Stomach (tissue), 4 donors: ENCODE measurements around the gene PROB1.

ENCODE experiments used
- EP300 ChIP-seq: sonication (generic); formaldehyde crosslinking; IDR thresholded peaks from one replicate; pipeline ENCODE4 v1.6.1; 2017; ENCODE audit warnings: antibody characterized with exemption
- POLR2A ChIP-seq, 4 donors: fragments of 450-650 bp; IDR thresholded peaks; one replicate each; pipeline ENCODE4 v1.6.1; 2016; ENCODE audit warnings: antibody characterized with exemption in 4 of 4, control low read depth in 2 of 4, mild to moderate bottlenecking in 1 of 4, moderate library complexity in 1 of 4
- POLR2AphosphoS5 ChIP-seq, 3 donors: sonication (generic); formaldehyde crosslinking; IDR thresholded peaks; one replicate each; pipeline ENCODE4 v1.6.1; 2016; ENCODE audit warnings: antibody characterized with exemption in 3 of 3
- TF ChIP-seq, protein P1 (sequence below), 7 experiments: fragments of 450-650 bp in 4 of 7; fragments of 200-600 bp in 3 of 7; sonication (generic) in 3 of 7; IDR thresholded peaks; one replicate each; pipeline ENCODE4 v1.5.1; 2016 to 2019; ENCODE audit warnings: antibody characterized with exemption in 7 of 7, control low read depth in 2 of 7, mild to moderate bottlenecking in 1 of 7

DNA sequence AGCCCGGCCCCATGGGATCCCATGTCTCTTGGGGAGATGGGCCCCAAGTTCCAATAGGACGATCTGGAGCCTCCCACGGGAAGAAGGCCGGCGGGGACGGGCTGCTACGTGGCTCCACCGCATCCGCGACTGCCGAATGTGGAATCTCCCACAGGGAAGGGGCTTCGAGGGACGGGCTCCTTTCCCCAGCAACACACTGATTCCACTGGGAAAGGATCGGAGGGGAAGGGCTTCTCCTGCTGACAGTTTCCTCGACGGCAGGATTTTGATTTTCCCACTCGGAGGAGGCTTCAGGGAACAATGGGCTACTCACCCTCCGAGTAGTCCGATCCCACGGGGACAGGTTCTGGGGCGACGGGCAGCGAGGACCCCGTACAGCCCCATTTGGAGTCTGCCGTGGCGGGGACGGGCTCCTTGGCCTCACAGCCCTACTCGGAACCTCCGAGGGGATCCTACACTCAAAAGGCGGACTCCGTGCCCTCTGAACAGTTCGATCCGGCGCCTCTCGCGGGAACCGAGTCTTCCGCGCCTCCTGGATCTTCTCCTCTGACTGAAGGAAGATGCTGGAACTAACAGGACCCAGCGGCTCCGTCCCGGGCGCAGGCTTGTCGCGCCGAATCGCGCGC is 1.3 kb downstream of the PROB1 start:
- TF ChIP-seq, protein P1, sequence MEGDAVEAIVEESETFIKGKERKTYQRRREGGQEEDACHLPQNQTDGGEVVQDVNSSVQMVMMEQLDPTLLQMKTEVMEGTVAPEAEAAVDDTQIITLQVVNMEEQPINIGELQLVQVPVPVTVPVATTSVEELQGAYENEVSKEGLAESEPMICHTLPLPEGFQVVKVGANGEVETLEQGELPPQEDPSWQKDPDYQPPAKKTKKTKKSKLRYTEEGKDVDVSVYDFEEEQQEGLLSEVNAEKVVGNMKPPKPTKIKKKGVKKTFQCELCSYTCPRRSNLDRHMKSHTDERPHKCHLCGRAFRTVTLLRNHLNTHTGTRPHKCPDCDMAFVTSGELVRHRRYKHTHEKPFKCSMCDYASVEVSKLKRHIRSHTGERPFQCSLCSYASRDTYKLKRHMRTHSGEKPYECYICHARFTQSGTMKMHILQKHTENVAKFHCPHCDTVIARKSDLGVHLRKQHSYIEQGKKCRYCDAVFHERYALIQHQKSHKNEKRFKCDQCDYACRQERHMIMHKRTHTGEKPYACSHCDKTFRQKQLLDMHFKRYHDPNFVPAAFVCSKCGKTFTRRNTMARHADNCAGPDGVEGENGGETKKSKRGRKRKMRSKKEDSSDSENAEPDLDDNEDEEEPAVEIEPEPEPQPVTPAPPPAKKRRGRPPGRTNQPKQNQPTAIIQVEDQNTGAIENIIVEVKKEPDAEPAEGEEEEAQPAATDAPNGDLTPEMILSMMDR (IDR thresholded peaks at IDR 0.05), result no peak
- no peak for TF ChIP-seq POLR2A (IDR thresholded peaks at IDR 0.05)
- no peak for TF ChIP-seq EP300
- no peak for TF ChIP-seq POLR2AphosphoS5 (IDR thresholded peaks at IDR 0.05)
